Ovary (tissue), 3 donors: Measurements from ENCODE around the gene ZNF699.

Experiments used
- EP300 ChIP-seq: sonication (generic); formaldehyde crosslinking; IDR thresholded peaks from one replicate; pipeline ENCODE4 v1.6.1; 2017; ENCODE audit warnings: antibody characterized with exemption
- POLR2A ChIP-seq: fragments of 450-650 bp; IDR thresholded peaks from one replicate; pipeline ENCODE4 v1.6.1; 2017; ENCODE audit warnings: antibody characterized with exemption, mild to moderate bottlenecking, moderate library complexity
- TF ChIP-seq, protein P1 (sequence below), 3 donors: fragments of 450-650 bp in 2 of 3; fragments of 200-600 bp in 1 of 3; IDR thresholded peaks; one replicate each; pipeline versions ENCODE4 v1.5.1 to v1.8.0; 2016 to 2022; ENCODE audit warnings: antibody characterized with exemption in 3 of 3, mild to moderate bottlenecking in 1 of 3
- donor health status: DM: no; HTN: no; CAD: no.

DNA sequence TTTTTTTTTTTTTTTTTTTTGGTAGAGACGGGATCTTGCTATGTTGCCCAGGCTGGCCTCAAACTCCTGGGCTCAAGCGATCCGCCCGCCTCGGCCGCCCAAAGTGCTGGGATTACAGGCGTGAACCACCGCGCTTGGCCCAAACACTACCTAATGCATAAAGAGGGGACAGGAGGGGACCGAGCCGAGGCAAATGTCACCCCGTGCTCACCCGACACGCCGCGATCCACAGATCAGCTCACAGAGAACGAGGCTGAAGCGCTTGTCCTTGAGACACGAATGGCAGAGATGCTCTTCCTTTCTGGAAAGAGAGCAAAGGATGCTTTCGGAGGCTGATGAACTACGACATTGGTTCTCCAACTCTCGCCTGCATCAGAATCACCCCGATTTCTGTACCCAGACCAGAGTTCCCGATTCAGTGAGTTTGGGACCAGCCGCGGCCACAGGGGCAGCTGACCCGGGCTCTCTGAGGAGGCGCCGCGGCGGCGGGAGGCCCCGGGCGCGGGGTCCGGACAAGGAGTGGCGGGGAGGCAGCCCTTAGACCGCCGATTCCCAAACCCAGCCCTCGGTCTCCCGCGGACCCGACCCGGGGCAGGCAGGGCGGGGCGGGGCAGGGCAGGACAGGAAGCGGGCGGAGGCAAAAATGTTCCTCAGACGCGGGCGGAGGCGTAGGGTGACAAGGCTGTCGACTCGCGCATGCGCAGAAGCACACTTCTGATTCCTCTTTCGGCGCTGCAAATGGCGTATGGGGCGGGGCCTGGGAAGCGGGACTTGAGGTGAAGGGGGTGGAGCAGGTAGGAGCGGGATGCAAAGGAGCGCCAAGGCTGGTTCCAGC is at the start of gene ZNF699:
- TF ChIP-seq, protein P1, sequence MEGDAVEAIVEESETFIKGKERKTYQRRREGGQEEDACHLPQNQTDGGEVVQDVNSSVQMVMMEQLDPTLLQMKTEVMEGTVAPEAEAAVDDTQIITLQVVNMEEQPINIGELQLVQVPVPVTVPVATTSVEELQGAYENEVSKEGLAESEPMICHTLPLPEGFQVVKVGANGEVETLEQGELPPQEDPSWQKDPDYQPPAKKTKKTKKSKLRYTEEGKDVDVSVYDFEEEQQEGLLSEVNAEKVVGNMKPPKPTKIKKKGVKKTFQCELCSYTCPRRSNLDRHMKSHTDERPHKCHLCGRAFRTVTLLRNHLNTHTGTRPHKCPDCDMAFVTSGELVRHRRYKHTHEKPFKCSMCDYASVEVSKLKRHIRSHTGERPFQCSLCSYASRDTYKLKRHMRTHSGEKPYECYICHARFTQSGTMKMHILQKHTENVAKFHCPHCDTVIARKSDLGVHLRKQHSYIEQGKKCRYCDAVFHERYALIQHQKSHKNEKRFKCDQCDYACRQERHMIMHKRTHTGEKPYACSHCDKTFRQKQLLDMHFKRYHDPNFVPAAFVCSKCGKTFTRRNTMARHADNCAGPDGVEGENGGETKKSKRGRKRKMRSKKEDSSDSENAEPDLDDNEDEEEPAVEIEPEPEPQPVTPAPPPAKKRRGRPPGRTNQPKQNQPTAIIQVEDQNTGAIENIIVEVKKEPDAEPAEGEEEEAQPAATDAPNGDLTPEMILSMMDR (IDR thresholded peaks at IDR 0.05), result no peak
- peak; percentile 47 for TF ChIP-seq POLR2A
- TF ChIP-seq EP300, result no peak
